Measurements from ENCODE around the gene B4GALT3. TPM values are rescaled to one million over a fixed set of nuclear protein-coding genes. Genes with fewer than 3 reads are reported as not detected.

Gene B4GALT3
- total and polyA plus RNA-seq, 2 of the 4 experiments (the other 2 are of a cell fraction): 19.9 to 36.0 TPM

DNA sequence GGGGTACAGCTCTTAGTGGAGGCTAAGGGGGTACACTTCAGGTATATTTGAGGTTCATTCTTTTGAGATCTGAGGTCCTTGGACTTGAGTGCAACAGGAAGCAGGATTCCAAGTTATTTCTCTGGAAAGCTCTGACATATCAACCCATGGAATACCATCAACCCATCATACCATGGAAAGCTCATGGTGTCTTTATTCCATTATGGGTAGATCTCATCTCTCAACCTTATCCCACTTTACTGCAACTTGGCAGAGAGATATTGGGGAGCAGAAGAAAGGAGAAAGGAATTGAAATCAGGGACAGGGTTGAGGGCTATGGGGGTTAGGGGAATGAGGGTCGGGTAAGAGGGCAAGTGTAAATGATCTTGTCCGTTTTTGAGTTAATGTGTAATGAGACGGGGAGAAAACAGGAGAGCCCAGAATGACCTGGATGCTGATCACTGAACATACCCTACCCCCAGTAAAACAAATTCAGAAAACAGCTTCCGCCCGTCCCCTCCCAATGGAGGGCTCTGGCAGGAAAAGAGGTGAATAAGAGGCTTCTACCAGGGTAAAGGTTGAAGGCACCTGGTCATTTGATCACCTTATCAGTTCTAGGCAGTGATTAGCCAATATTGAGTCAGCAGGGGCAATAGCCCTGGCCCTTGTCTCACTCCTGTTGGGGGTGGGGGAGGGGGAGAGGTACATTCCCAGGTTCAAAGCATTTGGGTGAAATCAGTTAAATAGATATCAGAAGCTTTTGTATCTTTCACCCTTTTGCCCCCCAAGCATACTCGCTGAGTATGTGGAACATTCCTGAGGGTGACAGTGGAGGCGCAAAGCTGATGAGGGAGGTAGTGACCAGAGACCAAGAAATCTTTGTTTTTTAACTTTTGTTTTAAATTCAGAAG, 46.7 kb upstream of the B4GALT3 start:
- H3K23ac ChIP-seq (ENCODE audit: low read depth, low read length): no peak overlapping the region
- ATAC-seq (ENCODE audit: low read depth) (no peak), DNase-seq (no peak)
- dilution Hi-C loops (cut with HindIII; ENCODE audit: low sequenced_read_pairs, unreplicated experiment): no loop called here
- H3K36me3 ChIP-seq (ENCODE audit: control insufficient read depth, insufficient read depth, low read length): peaks cover 4% of the 10 kb centered on the region; the same call in 1 of the 2 replicates
- no peak overlapping the region for H2BK5ac ChIP-seq (ENCODE audit: low read depth, low read length, poor library complexity, severe bottlenecking)
- H3K9me3 ChIP-seq (ENCODE audit: control insufficient read depth, insufficient read depth, low read length): no peaks in the 10 kb centered on the region
- no peak overlapping the region for H3K4me2 ChIP-seq (ENCODE audit: low read depth, low read length)
- H3K14ac ChIP-seq (replicated peaks; ENCODE audit: low read depth, low read length): no peak overlapping the region
- peaks cover 9% of the 10 kb centered on the region; the same call in 1 of the 2 replicates for H3K4me1 ChIP-seq (ENCODE audit: control insufficient read depth, insufficient read depth, low read length)
- BruUV-seq (replicated peaks): no TSS peak
- no peak overlapping the region for H2AK5ac ChIP-seq (ENCODE audit: low read depth, low read length)
- WGBS, 2 experiments (ENCODE audit: extremely low coverage in 2 of 2, insufficient read length in 1 of 2): no CpG with 5 or more reads among the region's 7 CpGs
- H2BK20ac ChIP-seq (ENCODE audit: low read depth, low read length): no peak overlapping the region
- no peak overlapping the region for H4K91ac ChIP-seq (ENCODE audit: insufficient read depth, low read depth, low read length)
- no peak overlapping the region for H2BK120ac ChIP-seq (ENCODE audit: low read depth, low read length)
- no peak overlapping the region for H3K4me3 ChIP-seq (ENCODE audit: insufficient read depth, low read depth, low read length)
- H2AK9ac ChIP-seq (replicated peaks; ENCODE audit: low read depth, low read length, poor library complexity): no peak overlapping the region
- no peak overlapping the region for H3K56ac ChIP-seq (ENCODE audit: extremely low read depth, insufficient read depth, low read length)
- H2AFZ ChIP-seq (replicated peaks; ENCODE audit: low read length, poor library complexity): no peak overlapping the region
- H3K9ac ChIP-seq (ENCODE audit: low read depth, low read length): no peak overlapping the region
- ChIA-PET POLR2A (ENCODE audit: unreplicated experiment) (no interaction called here), CTCF (interaction anchor here (3.2 kb wide), 1 partner anchor 21 kb away, joined by 19 read pairs; the partner anchor contains the start of gene NDUFS2)
- H3K79me1 ChIP-seq (ENCODE audit: low read depth in 1 of 2, low read length in 2 of 2): peaks cover 9 to 17% of the 10 kb centered on the region in 2 experiments; a peak in 3 of 4 replicates
- H4K5ac ChIP-seq (ENCODE audit: low read depth, low read length): no peak overlapping the region
- H3K4ac ChIP-seq (ENCODE audit: low read depth, low read length): no peak overlapping the region
- no peak overlapping the region for H4K8ac ChIP-seq (ENCODE audit: low read depth in 2 of 2, low read length in 2 of 2)
- H3K18ac ChIP-seq (ENCODE audit: low read depth, low read length): no peak overlapping the region
- peaks cover 3% of the 10 kb centered on the region; the same call in 1 of the 2 replicates for H3K9me1 ChIP-seq (ENCODE audit: insufficient read depth, low read length)
- H3K27me3 ChIP-seq (ENCODE audit: control insufficient read depth, insufficient read depth, low read length): no peaks in the 10 kb centered on the region; the same call in 1 of the 2 replicates
- TF ChIP-seq FOS (IDR thresholded peaks at IDR 0.05; ENCODE audit: low read depth, low read length) (no peak), MXI1 (IDR thresholded peaks at IDR 0.05; ENCODE audit: borderline replicate concordance, low read depth, low read length) (no peak), MAFK (IDR thresholded peaks at IDR 0.05; ENCODE audit: low read depth, low read length) (no peak), CHD1 (IDR thresholded peaks at IDR 0.05; ENCODE audit: low read depth, low read length) (no peak), POLR2A (IDR thresholded peaks at IDR 0.05; ENCODE audit: low read depth, low read length) (no peak), RAD21 (IDR thresholded peaks at IDR 0.05; ENCODE audit: low read length) (no peak), CEBPB (IDR thresholded peaks at IDR 0.05; ENCODE audit: low read depth, low read length) (no peak), SMC3 (IDR thresholded peaks at IDR 0.05; ENCODE audit: low read depth, low read length) (no peak), BHLHE40 (IDR thresholded peaks at IDR 0.05; ENCODE audit: low read depth, low read length) (no peak), RCOR1 (IDR thresholded peaks at IDR 0.05; ENCODE audit: insufficient replicate concordance, low read length) (no peak), RFX5 (IDR thresholded peaks at IDR 0.05; ENCODE audit: low read depth, low read length) (no peak)
- TF ChIP-seq, protein P1, sequence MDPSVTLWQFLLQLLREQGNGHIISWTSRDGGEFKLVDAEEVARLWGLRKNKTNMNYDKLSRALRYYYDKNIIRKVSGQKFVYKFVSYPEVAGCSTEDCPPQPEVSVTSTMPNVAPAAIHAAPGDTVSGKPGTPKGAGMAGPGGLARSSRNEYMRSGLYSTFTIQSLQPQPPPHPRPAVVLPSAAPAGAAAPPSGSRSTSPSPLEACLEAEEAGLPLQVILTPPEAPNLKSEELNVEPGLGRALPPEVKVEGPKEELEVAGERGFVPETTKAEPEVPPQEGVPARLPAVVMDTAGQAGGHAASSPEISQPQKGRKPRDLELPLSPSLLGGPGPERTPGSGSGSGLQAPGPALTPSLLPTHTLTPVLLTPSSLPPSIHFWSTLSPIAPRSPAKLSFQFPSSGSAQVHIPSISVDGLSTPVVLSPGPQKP (IDR thresholded peaks at IDR 0.05; ENCODE audit: borderline replicate concordance, low read depth, low read length): no peak
- TF ChIP-seq, protein P2, sequence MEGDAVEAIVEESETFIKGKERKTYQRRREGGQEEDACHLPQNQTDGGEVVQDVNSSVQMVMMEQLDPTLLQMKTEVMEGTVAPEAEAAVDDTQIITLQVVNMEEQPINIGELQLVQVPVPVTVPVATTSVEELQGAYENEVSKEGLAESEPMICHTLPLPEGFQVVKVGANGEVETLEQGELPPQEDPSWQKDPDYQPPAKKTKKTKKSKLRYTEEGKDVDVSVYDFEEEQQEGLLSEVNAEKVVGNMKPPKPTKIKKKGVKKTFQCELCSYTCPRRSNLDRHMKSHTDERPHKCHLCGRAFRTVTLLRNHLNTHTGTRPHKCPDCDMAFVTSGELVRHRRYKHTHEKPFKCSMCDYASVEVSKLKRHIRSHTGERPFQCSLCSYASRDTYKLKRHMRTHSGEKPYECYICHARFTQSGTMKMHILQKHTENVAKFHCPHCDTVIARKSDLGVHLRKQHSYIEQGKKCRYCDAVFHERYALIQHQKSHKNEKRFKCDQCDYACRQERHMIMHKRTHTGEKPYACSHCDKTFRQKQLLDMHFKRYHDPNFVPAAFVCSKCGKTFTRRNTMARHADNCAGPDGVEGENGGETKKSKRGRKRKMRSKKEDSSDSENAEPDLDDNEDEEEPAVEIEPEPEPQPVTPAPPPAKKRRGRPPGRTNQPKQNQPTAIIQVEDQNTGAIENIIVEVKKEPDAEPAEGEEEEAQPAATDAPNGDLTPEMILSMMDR (conservative IDR thresholded peaks at IDR 0.05; ENCODE audit: low read depth, low read length): no peak
- H4K20me1 ChIP-seq (ENCODE audit: insufficient read depth, low read length): no peaks in the 10 kb centered on the region
- intact Hi-C loops (cut with micrococcal nuclease): no loop called here
- H3K27ac ChIP-seq (ENCODE audit: insufficient read depth, low read length): no peak overlapping the region
- H2BK15ac ChIP-seq (ENCODE audit: low read depth, low read length): no peak overlapping the region
- in situ Hi-C loops (cut with MboI; ENCODE audit: low sequenced_read_pairs): no loop called here

All from IMR-90 (cell line).